Panc1 (cell line): ENCODE results near the gene SLC10A7.

Experiments
- POLR2AphosphoS5 ChIP-seq: IDR thresholded peaks from 2 replicates; pipeline ENCODE4 v1.6.1; 2012; ENCODE audit warnings: mild to moderate bottlenecking, low read depth, low read length, moderate library complexity
- TF ChIP-seq, protein P1 (sequence below): fragments of 450-650 bp; IDR thresholded peaks from 2 replicates; pipeline ENCODE4 v1.5.1; 2017; ENCODE audit warnings: mild to moderate bottlenecking
- TF ChIP-seq, protein P2 (sequence below), 2 experiments: IDR thresholded peaks; 2 replicates each; pipeline ENCODE4 v1.6.1; 2011 to 2012; ENCODE audit warnings: low read depth in 2 of 2, control low read depth in 1 of 2, low read length in 1 of 2, mild to moderate bottlenecking in 1 of 2, moderate library complexity in 1 of 2; ENCODE audit not compliant: insufficient read depth in 1 of 2

DNA sequence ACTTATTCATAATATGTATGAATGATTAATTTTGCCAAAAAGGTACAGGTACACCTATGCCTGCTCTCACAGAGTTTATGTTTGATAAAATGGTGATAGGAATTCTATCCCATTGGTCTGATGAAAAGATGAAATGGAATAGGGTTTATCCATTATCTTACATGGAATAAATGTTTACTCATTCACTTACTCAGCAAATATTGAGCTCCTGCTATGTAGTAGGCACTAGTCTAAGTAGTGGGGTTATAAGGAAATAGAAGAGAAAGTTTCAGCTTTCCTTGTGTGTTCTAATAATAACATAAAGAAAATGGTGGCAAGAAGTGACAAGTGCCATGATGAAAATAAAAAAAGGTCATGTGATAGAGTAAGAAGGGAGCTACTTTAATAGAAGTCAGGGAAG lies 12.4 kb upstream of the SLC10A7 start:
- TF ChIP-seq, protein P1, sequence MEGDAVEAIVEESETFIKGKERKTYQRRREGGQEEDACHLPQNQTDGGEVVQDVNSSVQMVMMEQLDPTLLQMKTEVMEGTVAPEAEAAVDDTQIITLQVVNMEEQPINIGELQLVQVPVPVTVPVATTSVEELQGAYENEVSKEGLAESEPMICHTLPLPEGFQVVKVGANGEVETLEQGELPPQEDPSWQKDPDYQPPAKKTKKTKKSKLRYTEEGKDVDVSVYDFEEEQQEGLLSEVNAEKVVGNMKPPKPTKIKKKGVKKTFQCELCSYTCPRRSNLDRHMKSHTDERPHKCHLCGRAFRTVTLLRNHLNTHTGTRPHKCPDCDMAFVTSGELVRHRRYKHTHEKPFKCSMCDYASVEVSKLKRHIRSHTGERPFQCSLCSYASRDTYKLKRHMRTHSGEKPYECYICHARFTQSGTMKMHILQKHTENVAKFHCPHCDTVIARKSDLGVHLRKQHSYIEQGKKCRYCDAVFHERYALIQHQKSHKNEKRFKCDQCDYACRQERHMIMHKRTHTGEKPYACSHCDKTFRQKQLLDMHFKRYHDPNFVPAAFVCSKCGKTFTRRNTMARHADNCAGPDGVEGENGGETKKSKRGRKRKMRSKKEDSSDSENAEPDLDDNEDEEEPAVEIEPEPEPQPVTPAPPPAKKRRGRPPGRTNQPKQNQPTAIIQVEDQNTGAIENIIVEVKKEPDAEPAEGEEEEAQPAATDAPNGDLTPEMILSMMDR: no peak
- no peak for TF ChIP-seq POLR2AphosphoS5
- TF ChIP-seq, protein P2, sequence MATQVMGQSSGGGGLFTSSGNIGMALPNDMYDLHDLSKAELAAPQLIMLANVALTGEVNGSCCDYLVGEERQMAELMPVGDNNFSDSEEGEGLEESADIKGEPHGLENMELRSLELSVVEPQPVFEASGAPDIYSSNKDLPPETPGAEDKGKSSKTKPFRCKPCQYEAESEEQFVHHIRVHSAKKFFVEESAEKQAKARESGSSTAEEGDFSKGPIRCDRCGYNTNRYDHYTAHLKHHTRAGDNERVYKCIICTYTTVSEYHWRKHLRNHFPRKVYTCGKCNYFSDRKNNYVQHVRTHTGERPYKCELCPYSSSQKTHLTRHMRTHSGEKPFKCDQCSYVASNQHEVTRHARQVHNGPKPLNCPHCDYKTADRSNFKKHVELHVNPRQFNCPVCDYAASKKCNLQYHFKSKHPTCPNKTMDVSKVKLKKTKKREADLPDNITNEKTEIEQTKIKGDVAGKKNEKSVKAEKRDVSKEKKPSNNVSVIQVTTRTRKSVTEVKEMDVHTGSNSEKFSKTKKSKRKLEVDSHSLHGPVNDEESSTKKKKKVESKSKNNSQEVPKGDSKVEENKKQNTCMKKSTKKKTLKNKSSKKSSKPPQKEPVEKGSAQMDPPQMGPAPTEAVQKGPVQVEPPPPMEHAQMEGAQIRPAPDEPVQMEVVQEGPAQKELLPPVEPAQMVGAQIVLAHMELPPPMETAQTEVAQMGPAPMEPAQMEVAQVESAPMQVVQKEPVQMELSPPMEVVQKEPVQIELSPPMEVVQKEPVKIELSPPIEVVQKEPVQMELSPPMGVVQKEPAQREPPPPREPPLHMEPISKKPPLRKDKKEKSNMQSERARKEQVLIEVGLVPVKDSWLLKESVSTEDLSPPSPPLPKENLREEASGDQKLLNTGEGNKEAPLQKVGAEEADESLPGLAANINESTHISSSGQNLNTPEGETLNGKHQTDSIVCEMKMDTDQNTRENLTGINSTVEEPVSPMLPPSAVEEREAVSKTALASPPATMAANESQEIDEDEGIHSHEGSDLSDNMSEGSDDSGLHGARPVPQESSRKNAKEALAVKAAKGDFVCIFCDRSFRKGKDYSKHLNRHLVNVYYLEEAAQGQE (IDR thresholded peaks at IDR 0.05; ENCODE audit: insufficient read depth in 1 of 2, low read depth in 2 of 2, low read length in 1 of 2): no peak
